ENCODE data around the gene ADGRA1.
A peak's percentile ranks its signal among the peaks of the same experiment; 100 is the strongest.

ADGRA1 gene

DNA sequence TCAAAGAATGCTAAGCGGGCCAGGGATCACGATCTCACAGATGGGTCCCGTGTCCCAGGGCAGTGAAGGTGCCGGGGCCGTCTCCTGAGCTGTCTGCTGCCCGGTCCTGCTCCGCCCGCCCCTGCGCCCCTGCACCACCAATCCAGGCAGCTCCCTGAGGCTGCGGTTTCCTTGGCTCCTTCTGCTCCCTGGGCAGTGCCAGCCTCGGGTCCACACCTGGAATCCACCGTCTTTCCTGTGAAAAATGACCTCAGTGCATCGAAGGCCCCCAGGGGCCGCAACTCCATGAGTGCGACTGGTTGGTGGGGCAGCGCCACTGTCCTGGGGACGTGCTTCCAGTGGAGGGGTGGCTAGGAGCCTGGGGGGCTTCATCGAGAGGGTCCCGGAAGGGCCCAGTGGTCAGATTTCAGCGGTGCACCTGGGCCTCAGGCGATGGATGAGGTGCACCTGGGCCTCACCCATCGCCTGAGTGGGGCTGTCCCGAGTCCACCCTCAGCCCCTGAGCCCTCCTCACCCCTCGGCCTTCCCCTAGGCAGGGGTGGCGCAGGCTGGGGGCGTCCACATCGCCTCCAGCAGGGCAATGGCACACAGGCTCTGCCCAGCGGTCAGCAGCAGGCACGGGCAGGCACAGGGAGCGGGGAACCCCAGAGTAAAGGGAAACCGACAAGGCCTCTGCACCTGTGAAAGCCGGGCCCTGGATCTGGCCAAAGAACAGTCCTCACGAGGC, 27.2 kb downstream of the ADGRA1 start:
- DNase-seq: no peak

GRCh38 chr10:133115453-133115842, 27.7 kb downstream of the ADGRA1 start:
- DNase-seq: no peak

DNA sequence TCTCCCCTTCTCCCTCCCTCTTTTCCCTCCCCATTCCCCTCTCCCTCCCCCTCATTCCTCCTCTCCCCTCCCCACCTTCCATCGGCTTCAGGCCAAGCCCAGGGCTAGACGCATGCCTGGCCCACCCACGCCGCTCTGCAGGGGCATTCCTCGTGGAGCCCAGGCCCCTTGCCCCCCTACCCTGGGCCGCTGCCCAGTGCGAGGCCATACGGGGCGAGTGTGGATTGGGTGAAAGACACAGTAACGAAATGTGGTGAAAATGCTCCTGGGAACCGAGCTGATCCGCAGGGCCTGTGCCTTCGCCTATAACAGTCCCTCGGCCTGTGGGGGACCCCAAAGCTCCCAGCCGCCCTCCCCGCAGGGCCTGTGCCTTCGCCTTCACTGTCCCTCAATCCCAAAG, 28.3 kb downstream of the ADGRA1 start:
- DNase-seq: no peak

- DNase-seq: no peak
These were observed 28.7 kb downstream of the ADGRA1 start for GRCh38 chr10:133116455-133116854.

DNA sequence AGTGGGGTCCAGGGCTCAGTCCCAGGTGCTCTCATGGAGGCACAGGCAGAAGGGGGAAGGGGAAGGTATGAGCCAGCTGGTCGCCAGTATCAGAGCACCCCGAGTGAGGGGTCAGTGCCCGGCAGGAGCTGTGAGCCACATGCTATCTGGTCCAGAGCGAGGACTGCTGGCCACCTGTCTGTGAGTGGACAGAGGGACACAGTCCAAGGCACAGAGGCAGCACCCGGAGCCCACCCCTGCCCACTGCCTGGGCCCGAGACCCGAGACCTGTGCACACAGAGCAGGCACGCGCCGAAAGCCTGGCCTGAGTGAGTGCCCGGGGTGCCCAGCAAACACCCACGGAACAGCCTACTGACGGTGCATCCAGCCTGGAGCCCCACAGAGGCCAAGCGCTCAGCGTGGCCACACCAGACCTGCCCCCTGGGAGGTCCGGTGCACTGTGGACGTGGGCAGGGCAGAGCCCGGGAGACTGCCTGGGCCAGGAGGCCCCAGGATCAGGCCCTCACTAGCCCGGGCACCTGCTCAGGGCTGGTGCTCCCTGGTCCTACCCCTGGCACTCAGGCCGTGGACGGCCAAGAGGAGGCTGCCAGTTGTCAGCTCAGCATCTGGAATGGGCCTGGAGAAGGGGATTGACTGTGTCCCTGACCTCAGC, 29.4 kb downstream of the ADGRA1 start:
- DNase-seq: no peak

DNA sequence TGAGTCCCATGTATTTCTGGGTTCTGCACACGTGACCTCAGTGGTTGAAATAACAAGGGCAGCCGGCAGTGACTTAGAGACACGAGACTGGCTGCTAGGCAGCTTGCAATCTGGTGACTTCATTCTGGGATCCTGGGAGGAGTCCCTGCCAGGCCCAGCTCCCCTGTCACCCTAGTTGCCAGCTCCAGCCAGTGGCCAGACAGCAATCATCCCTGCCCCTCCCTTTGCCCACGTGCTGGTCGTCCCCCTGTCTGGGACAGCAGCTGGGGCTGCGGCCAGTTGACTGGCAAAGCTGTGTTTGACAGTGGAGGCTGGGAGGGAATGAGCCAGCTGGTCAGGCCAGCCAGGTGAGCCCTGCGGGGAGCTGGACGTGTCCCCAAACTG, 30.0 kb downstream of the ADGRA1 start:
- no peak for DNase-seq

- no peak for DNase-seq
These were observed 33.8 kb downstream of the ADGRA1 start for GRCh38 chr10:133121479-133121878.

DNA sequence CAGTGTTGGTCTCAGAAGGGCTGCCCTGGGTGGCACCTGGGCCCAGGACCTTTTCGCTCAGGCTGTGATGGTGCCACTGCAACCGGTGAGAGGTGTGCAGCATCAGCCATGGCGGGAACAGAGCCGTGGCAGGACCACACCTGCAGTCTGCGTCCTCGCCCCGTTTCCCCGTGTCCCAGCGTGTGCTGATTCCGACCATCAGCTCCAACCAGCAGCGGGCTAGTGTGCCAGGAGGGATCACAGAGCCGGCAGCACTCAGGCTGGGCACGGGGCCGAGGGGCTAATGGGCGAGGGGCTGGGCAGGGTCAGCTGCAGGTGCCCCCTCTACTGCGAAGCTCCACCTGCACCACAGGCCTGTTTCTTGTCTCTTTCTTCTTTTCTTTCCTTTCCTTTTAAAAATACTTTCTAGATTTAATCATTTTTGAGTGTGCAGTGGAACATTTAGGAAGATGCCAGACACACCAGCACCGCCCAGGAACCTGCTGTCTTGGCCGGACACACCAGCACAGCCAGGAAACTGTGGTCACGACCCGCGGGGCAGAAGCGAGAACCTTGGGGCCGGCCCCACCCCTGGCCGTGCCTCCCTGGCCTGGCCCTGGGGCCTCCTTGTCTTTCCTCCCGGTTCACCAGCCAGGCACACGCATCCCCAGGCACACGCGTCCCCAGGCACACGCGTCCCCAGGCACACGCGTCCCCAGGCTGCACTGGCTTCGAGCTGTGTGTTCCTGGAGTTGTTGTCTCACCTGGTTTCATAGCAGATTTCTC, 34.6 kb downstream of the ADGRA1 start:
- no peak for DNase-seq

GRCh38 chr10:133123050-133123745, 35.5 kb downstream of the ADGRA1 start:
- no peak for DNase-seq

- DNase-seq: no peak
These were observed 36.1 kb downstream of the ADGRA1 start for GRCh38 chr10:133123746-133124356.

DNA sequence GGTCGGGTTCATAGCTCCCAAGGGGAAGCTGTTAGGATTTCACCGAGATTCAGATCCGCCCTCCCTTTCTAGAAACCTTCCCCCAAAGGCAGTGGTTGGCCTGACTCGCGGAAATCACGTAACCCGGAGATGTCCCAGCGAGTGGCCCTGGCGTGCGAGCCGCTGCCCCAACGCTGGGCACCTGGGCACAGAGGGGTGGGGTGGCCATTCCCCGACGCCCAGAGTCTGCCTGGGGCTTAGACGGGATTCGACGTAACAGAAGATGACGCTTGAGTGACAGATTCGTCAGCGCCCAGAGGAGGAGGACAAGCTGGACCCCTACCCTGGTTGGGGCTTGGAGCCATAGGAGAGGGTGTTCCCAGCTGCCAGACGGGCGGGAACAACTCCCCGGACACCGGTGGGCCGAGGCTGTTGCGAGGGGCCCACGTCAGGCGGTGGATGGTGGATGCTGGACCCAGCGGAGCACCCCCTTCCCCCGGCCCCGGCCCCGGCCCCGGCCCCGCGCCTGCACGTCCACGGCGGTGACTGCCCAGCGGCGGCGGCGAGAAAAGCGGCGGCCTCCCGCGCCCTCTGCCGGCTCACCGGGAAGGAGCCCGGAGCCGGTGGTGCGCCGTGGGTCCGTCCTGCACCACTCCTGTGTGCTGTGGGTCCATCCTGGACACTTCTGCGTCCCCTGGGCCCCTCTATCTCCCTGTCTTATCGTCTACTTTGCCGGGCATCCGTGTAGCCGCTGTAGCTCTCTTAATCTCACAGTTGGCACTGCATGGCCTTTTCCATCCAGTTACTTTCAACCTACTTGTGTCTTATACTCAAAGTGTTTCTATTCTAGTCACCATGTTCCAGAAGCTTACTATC, 36.9 kb downstream of the ADGRA1 start:
- DNase-seq: peak; percentile 73

- DNase-seq: no peak
These were observed 38.2 kb downstream of the ADGRA1 start for GRCh38 chr10:133125901-133126300.

DNA sequence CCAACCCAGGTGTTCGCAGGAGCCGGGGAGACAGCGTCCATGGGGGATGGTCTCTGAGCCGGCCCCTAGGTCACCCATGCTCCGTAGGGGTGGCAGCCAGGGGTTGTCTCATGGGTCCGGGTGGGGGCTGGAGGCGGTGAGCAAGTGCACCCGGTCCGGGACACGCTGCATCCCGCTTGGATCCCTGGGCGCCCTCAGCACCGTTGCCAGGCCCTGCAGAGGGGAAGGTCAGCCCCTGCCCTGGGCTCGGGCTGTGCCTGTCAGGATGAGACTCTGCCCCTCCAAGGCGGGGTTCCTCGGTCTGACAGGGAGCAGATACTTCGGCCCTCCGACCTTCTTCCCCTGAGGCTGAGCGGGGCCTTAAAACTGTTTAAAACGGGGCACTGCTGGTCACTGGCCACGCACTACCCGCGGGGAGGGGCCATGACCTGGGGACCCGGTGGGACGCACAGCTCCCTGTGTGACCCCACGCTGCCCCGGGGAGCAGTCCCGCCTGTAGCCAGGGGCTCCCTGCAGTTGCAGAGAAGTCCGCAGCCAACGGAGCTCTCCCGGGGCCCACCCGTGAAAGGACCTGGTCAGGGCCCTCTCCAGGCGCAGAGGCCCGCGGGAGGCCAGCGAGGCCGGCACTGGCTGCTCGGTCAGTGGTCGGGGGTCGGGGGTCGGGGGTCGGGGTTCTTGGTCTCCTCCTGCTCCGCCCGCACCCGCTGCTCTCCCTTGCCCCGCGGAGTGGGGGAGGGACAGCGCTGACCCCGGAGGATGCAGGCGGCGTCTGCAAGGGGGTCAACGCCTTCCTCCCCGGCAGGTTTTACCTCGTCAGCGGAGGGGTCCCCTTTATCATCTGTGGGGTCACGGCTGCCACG, 38.9 kb downstream of the ADGRA1 start:
- DNase-seq: no peak

DNA sequence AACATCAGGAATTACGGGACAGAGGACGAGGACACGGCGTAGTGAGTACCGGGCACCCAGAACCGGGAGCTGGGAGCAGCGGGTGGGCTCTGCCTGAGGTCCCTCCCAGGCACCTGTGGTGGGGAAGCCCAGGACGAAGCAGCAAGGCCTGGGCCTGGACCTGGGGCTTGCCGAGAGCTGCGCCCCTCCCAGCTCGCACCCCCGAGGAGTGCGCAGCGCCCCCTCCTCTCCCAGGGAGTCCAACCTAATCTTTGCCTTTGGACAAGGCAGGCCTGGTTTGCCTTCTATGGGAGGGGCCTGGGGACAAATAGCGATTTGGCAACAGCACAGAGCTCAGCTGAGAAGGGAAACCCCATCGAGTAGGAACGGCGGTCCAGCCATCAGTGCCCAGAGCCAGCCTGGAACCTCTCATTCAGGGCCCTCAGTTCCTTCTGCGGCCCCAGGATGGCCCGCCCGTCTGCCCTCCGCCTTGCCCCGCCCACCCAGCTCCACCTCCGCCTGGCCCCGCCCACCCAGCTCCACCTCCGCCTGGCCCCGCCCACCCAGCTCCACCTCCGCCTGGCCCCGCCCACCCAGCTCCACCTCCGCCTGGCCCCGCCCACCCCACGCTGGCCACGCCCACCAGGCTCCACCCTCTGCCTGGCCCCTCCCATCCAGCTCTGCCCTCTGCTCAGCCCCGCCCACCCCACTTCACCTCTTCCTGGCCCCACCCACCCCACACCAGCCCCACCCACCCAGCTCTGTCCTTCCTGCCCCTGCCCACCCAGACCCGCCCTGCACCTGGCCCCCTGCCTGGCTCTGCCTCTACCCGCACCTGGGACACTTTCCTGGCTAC, 39.8 kb downstream of the ADGRA1 start:
- no peak for DNase-seq

- DNase-seq: no peak
These were observed 40.7 kb downstream of the ADGRA1 start for GRCh38 chr10:133128126-133129070.

GRCh38 chr10:133129071-133129858, 41.5 kb downstream of the ADGRA1 start:
- DNase-seq: no peak

DNA sequence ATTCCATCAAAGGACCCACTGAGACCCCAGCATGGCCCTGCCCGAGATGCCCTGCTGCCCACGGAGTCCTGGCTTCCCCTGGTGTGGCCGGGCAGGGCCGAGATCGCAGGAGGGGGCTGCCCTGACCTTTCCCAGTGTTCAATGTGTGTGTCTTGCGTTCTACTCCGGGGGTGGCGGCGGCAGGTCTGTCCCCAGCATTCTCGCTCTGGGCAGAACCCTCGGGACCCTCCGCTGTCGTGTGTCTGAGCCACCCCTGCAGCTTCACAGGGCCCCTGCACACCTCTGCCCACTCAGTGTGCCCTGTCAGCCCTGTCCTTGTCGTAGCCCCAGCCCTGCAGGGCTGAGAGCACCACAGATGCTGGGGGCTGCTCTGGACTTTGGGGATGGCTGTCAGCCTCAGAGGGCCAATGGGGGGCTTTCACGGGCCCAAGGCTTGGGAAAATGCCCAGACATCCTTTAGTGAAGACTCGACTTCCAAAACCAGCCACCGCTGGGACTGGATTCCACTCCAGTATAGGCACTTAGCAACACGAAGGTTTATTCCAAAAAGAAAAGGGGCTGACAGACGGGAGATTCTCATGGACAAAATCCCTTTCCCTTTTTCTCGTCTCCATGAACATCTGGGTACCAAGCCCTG, 42.3 kb downstream of the ADGRA1 start:
- no peak for DNase-seq

All from right forelimb (tissue), 1 donor.